Bronchial epithelial cell (primary cell): ENCODE results near the gene CCNK. TPM values are rescaled to one million over a fixed set of nuclear protein-coding genes. Genes with fewer than 3 reads are reported as not detected.

ENCODE experiments used
- DNase-seq: peaks from one replicate; pipeline ENCODE4 v3.0.0-alpha.2; 2010; ENCODE audit warnings: low read depth
- FAIRE-seq: peaks from 2 replicates; lab custom pipeline; 2011; peaks lifted over from hg19 to GRCh38; lab: Jason Lieb, UNC
- H3K27me3 ChIP-seq: 2 replicates; pipeline ENCODE4 v1.5.1; 2011; ENCODE audit warnings: low read length; ENCODE audit not compliant: control insufficient read depth, insufficient read depth
- H3K36me3 ChIP-seq: 2 replicates; pipeline ENCODE4 v1.5.1; 2011; ENCODE audit warnings: low read length; ENCODE audit not compliant: control insufficient read depth, insufficient read depth
- H3K4me3 ChIP-seq: 2 replicates; pipeline ENCODE4 v1.5.1; 2011; ENCODE audit warnings: mild to moderate bottlenecking, low read depth, low read length, control low read depth
- CTCF ChIP-seq: IDR thresholded peaks from 2 replicates; pipeline ENCODE4 v1.5.1; 2011; ENCODE audit warnings: mild to moderate bottlenecking, moderate library complexity, low read length, control low read depth, inconsistent platforms; ENCODE audit not compliant: insufficient read depth, severe bottlenecking
- total RNA-seq: library from RNA; depleted of rRNA; stranded (reverse); fragments of >200 nt; gene quantifications from 2 replicates; pipeline ENCODE4 v1.2.1, GENCODE V29; 2014

Gene CCNK
- total RNA-seq, 1 donor from 2014 or later: 18.4 TPM

- no peak for FAIRE-seq
- no peak for TF ChIP-seq CTCF
- H3K27me3 ChIP-seq: no peaks in the 10 kb centered on the region
- no peak for DNase-seq
- H3K4me3 ChIP-seq: no peak overlapping the region
- peaks cover 6% of the 10 kb centered on the region for H3K36me3 ChIP-seq
These were observed 43.5 kb upstream of the CCNK start for GRCh38 chr14:99437706-99438105.

- DNase-seq (no peak), FAIRE-seq (no peak)
- Histone ChIP-seq H3K27me3 (no peaks in the 10 kb centered on the region), H3K36me3 (peaks cover 4% of the 10 kb centered on the region), H3K4me3 (no peak overlapping the region)
- TF ChIP-seq CTCF: no peak
These were observed 40.9 kb upstream of the CCNK start for GRCh38 chr14:99440278-99440677.

GRCh38 chr14:99441157-99441870 lies 39.9 kb upstream of the CCNK start:
- peaks cover 6% of the 10 kb centered on the region for H3K36me3 ChIP-seq

GRCh38 chr14:99441918-99442317 lies 39.3 kb upstream of the CCNK start:
- no peak for FAIRE-seq

More at GRCh38 chr14:99441157-99441870, 39.9 kb upstream of the CCNK start:
- H3K27me3 ChIP-seq: no peaks in the 10 kb centered on the region
- DNase-seq (no peak), FAIRE-seq (no peak)
- H3K4me3 ChIP-seq: no peak overlapping the region
- TF ChIP-seq CTCF: peak; percentile 10

GRCh38 chr14:99445931-99446330 lies 35.3 kb upstream of the CCNK start:
- H3K36me3 ChIP-seq: peaks cover 5% of the 10 kb centered on the region
- FAIRE-seq (no peak), DNase-seq (no peak)
- no peak for TF ChIP-seq CTCF
- H3K4me3 ChIP-seq: no peak overlapping the region
- H3K27me3 ChIP-seq: no peaks in the 10 kb centered on the region

More at GRCh38 chr14:99441918-99442317, 39.3 kb upstream of the CCNK start:
- TF ChIP-seq CTCF: no peak
- no peak overlapping the region for H3K4me3 ChIP-seq
- peaks cover 6% of the 10 kb centered on the region for H3K36me3 ChIP-seq
- no peaks in the 10 kb centered on the region for H3K27me3 ChIP-seq
- no peak for DNase-seq

- Histone ChIP-seq H3K27me3 (no peaks in the 10 kb centered on the region), H3K36me3 (peaks cover 8% of the 10 kb centered on the region), H3K4me3 (no peak overlapping the region)
- TF ChIP-seq CTCF: no peak
- FAIRE-seq (no peak), DNase-seq (no peak)
These were observed 33.5 kb upstream of the CCNK start for GRCh38 chr14:99447739-99448138.
